ENCODE measurements around the gene KCNH3. TPM values are rescaled to one million over a fixed set of nuclear protein-coding genes. Genes with fewer than 3 reads are reported as not detected.

The KCNH3 gene
- total and polyA plus RNA-seq, 8 donors = 0.15 to 2.4 (median 1.5) TPM

GRCh38 chr12:49582201-49582600, 43.4 kb downstream of the KCNH3 start:
- no peak for DNase-seq
- Histone ChIP-seq H3K4me1 (peaks cover 0 to 3% of the 10 kb centered on the region in 2 donors), H3K36me3 (peaks cover 0 to 5% of the 10 kb centered on the region in 2 donors), H3K27me3 (no peaks in the 10 kb centered on the region), H3K4me3 (no peak overlapping the region), H3K27ac (no peak overlapping the region), H3K9me3 (no peaks in the 10 kb centered on the region)
- TF ChIP-seq CTCF (IDR thresholded peaks at IDR 0.05) = no peak
- intact Hi-C loops (cut with DNase I) = no loop called here
- ATAC-seq = no peak

- no peak for ATAC-seq
- intact Hi-C loops (cut with DNase I) = no loop called here
- DNase-seq = peak in 2 of 4 donors; percentile 24 to 40
- peaks cover 0 to 3% of the 10 kb centered on the region in 2 donors for H3K4me1 ChIP-seq
- no peak for TF ChIP-seq CTCF (IDR thresholded peaks at IDR 0.05)
- no peaks in the 10 kb centered on the region for H3K27me3 ChIP-seq
- H3K36me3 ChIP-seq = peaks cover 0 to 5% of the 10 kb centered on the region in 2 donors
- no peaks in the 10 kb centered on the region for H3K9me3 ChIP-seq
- no peak overlapping the region for H3K27ac ChIP-seq
- H3K4me3 ChIP-seq = no peak overlapping the region
Observed at GRCh38 chr12:49582850-49583249, 44.0 kb downstream of the KCNH3 start.

GRCh38 chr12:49583366-49584094, 44.7 kb downstream of the KCNH3 start:
- H3K4me3 ChIP-seq = no peak overlapping the region
- DNase-seq (peak in 2 of 4 donors; percentile 49 to 79), ATAC-seq (no peak)
- no peaks in the 10 kb centered on the region for H3K9me3 ChIP-seq
- H3K27ac ChIP-seq = no peak overlapping the region
- no peak for TF ChIP-seq CTCF (IDR thresholded peaks at IDR 0.05)
- peaks cover 0 to 5% of the 10 kb centered on the region in 2 donors for H3K36me3 ChIP-seq
- peaks cover 0 to 3% of the 10 kb centered on the region in 2 donors for H3K4me1 ChIP-seq
- no peaks in the 10 kb centered on the region for H3K27me3 ChIP-seq
- intact Hi-C loops (cut with DNase I) = no loop called here

GRCh38 chr12:49584591-49584990, 45.8 kb downstream of the KCNH3 start:
- Histone ChIP-seq H3K9me3 (no peaks in the 10 kb centered on the region), H3K27me3 (no peaks in the 10 kb centered on the region), H3K4me3 (no peak overlapping the region), H3K4me1 (peaks cover 0 to 3% of the 10 kb centered on the region in 2 donors), H3K36me3 (peaks cover 0 to 5% of the 10 kb centered on the region in 2 donors), H3K27ac (no peak overlapping the region)
- ATAC-seq (no peak), DNase-seq (no peak)
- intact Hi-C loops (cut with DNase I) = no loop called here
- no peak for TF ChIP-seq CTCF (IDR thresholded peaks at IDR 0.05)

GRCh38 chr12:49585477-49586459, 46.9 kb downstream of the KCNH3 start:
- no peaks in the 10 kb centered on the region for H3K9me3 ChIP-seq
- no peak for TF ChIP-seq CTCF (IDR thresholded peaks at IDR 0.05)
- peaks cover 0 to under 1% of the 10 kb centered on the region in 2 donors for H3K4me1 ChIP-seq
- intact Hi-C loops (cut with DNase I) = no loop called here
- H3K27me3 ChIP-seq = no peaks in the 10 kb centered on the region
- H3K36me3 ChIP-seq = peaks cover 0 to 5% of the 10 kb centered on the region in 2 donors
- ATAC-seq = no peak
- DNase-seq = no peak
- H3K4me3 ChIP-seq = no peak overlapping the region
- no peak overlapping the region for H3K27ac ChIP-seq
